HG03521 (cell line): Measurements from ENCODE around the gene MUC20.
"Not testable (repeated sequence)": the region's sequence is repeated elsewhere in the genome, so short reads cannot be mapped to it uniquely, and the experiment has no call there.

ENCODE experiments used
- ATAC-seq: cut with Tn5 transposase; IDR thresholded peaks from one replicate; pipeline ENCODE4 v1.9.1; 2021; ENCODE audit warnings: mild to moderate bottlenecking, moderate library complexity; ENCODE audit not compliant: unreplicated experiment

The MUC20 gene

DNA sequence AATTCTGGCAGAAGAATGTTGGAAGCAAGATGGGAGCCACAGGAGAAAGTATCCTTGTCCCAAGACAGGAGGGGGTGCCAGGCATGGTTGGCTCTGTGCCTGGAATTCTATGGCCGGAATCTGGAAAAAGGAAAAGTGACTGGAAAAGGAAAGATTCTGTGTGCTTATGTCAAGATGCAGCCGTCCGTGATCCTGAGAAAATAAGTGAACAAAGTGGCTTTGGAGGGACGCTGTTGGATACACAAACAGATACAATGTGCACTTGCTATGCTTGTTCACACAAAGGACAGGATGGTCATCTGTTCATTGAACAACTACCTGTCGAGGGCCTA lies 28.5 kb upstream of the MUC20 start:
- ATAC-seq: no peak

GRCh38 chr3:195692781-195693427 lies 27.9 kb upstream of the MUC20 start:
- ATAC-seq: no peak

GRCh38 chr3:195693428-195694216 lies 27.2 kb upstream of the MUC20 start:
- ATAC-seq: no peak

GRCh38 chr3:195694217-195695076 lies 26.3 kb upstream of the MUC20 start:
- not testable (repeated sequence) for ATAC-seq

DNA sequence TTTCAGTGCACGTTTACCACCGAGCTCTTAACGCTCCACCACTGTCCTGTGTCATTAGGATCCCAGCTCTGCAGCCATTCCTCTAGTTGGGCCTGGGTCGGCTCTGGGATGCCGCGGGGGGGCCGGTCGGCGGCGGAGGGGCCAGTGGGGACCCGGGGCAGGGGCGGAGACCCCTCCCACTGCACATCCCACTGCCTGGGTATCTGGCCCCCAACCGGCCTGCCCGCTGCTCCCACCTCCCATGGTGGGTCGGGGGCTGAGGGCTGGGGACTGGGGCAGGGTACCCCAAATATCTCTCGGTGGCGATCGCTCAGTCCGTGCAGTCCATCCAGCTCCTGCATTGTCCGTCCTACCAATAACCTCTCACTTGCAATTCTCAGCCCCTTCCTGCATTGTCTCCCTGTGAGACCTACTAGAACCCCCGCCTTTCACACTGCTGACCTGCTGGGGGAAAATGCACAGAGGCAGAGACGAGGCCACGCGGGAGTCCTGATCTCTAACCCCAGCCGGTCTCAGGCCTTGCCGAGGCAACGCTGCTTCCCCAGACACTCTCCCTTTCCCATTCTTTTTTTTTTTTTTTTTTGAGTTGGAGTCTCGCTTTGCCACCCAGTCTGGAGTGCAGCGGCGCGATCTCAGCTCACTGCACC lies 24.0 kb upstream of the MUC20 start:
- ATAC-seq: no peak

DNA sequence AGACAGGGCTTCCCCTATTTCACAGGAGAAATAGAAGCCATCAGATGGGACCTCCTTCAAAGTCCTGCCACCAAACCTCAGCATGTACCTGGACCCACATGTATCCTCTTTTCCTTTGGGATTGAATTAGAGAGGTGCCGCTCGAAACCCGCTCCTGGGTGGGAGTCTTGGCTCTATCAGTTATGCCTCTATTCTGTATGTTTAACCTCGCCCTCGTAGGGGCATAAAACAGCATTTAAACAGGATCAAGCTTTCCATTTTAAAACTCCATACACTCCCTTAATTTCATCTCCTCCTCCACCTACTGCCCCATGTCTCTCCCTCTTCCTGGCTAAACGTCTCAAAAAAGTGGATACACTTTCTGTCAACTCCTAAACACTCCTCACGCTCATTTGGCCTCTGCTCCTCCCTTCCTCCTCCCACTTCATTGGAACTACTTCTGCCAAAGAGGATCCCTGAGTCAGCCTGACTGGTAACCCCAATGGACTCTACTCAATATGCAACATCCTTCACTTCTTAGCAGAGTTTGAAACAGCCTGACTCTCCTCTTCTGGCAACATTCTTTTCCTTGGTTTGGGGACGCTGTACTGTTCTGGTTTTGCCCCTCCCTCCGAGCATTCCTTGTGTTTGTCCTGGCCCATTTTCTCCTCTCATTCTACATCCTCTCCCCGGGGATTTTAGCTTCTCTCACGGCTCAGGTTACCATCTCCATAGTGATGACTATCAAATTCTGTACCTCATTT lies 23.0 kb upstream of the MUC20 start:
- ATAC-seq: no peak

DNA sequence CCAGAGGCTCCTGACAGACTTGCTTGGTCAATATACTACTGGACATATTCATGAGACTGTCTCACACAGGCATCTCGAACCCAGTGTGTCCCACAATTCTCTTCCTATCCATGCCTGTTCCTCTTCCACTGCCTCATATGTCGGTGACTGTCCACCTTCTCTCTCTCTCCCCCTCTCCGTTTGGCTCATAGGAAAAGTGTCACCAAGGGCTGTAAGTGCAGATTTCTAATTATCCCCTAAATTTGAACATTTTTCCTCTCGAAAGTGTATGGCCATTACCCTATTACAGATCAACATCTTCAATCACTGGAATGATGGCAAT lies 22.5 kb upstream of the MUC20 start:
- ATAC-seq: no peak

DNA sequence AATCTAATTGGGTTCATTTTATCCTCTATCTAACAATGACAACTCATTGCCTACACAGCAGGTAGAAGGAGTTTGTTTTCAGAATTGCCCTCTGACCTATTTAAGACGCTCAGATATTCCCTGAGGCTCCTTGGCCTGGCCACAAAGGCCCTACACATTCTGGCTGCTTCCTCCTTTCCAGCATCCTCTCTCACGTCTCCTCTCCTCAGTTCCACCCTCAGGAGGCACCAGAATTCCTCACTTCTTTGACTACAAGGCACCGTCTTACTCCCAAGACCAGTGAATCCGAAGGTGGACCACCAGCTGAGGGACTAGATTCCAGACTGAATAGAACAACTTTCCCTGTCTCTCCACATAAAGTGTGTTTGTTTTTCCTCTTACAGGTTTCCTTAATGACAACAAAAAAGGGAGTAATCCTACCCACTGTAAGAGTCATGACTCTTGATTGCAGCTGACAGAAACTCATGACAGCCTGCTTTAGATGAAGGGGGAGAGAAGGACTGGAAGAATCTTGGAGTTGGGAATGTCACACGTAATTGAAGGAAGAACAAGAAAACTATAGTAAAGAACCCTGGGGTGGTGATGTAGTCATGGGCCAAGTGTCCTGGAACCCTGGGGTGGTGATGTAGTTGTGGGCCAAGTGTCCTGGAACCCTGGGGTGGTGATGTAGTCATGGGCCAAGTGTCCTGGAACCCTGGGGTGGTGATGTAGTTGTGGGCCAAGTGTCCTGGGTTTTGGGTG lies 22.0 kb upstream of the MUC20 start:
- no peak for ATAC-seq

GRCh38 chr3:195699388-195699771 lies 21.4 kb upstream of the MUC20 start:
- ATAC-seq: no peak

DNA sequence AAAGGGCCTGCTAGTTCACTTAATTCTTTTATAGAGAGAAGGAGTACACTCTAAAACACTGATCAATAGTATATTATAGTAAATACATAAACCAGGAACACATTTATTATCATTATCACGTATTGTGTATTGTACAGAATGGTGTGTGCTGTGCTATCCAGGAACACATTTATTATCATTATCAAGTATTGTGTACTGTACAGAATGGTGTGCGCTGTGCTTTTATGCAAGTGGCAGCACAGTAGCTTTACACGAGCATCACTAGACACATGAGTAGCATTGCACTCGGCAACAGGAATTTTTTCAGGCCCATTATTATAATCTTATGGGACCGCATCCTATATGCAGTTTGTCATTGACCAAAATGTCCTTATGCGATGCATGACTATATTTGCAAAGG lies 20.9 kb upstream of the MUC20 start:
- ATAC-seq: no peak

GRCh38 chr3:195700319-195700718 lies 20.5 kb upstream of the MUC20 start:
- ATAC-seq: no peak

DNA sequence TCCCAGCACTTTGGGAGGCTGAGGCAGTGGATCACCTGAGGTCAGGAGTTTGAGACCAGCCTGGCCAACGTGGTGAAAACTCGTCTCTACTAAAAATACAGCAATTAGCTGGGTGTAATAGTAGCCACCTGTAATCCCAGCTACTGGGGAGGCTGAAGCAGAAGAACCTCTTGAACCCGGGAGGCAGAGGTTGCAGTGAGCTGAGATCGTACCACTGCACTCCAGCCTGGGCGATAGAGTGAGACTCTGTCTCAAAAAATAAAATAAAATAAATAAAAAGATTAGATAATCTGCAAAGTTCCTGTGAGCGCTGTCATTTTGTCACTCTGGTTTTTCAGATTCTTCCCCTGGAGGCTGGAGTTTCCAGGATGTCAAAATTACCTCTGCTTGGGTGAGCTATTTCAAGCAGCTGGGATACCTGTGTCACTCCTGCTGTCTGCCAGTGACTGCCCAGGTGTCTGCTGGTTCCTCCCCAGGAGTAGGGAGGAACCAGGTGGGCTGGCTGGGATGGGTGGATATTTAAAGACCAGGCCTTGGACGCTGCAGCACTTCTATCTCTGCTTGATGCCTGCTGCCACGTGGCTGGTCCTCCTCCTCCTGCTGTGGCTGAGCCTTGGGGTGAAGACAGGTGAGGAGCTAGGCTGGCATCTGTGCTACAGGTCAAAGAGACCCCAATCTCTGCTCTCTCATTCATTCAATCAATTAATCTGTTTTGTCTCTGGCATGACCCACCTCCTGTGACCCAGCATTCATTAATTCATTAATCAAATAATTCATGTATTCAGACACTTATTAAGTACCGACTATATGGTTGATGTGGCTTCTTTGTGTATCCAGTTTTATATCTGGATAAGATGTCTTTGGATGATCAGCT lies 19.5 kb upstream of the MUC20 start:
- no peak for ATAC-seq

GRCh38 chr3:195703776-195704175 lies 17.0 kb upstream of the MUC20 start:
- ATAC-seq: no peak

DNA sequence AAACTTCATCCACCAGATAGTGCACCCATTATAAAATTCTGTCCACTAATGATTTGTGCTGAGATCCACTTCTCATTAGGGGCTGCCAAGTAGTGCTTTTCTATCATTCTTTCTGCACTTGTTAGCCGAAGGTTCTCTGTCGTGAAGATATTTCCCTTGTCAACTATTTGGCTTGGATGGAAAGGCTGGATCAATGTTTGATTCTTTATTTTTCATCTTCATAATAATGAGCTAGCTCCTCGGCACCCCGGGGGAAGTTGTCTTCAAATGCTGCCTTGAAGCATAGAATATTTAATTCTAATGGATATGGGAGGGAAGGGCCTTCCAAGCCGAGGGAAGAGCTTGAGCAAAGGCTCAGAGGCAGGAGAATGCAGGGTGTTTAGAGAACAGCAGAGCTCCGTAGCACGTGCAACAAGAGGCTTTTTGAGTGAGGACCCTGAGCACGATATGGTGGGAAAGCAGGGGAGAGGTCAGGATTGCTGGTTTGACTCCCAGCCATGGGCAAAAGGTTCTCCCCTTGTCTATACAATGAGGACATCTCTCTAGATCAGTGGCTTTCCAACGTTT lies 16.3 kb upstream of the MUC20 start:
- no peak for ATAC-seq

DNA sequence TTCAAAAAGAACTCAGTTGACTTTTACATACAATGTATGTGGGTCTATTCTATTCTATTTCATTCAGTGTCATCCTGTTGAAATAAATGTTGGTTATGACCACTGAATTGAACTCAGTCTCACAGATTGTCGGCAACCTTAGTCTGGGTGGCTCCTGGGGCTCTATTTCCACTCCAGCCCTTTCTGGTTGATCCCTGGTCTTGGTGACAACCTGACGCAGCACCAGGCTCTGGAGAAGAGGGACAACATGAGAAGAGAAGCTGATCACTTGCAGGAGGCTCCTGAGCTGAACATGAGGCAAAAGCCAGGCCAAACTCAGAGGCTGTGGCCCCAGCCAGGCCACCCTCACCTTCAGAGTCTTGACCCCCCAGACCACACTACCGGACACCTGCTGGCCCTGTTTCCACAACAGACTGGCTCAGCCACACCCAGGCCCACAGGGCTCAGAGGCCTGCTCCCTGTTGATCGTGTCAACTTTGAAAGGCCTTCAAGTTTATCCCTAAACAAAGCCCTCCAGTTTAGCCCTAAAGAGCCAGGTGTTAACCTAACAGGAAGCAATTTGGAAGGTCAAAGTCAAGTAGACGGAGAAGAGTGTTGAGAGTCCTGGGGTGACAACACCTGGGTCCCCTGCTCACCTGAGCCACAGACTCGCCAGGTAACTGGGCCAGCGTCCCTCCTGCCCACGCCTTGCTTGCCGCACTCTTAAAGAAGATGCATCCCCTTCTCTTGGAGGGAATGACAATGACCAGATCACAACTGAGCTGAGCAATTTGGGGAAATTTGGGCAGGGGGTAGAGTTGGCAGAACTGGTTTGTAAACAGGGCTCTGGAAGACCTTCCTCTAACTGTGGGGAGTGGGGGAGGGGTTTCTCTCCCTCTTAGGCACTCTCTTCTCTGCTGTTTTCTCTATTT lies 15.4 kb upstream of the MUC20 start:
- no peak for ATAC-seq

- no peak for ATAC-seq
Observed at GRCh38 chr3:195708061-195708460, 12.7 kb upstream of the MUC20 start.

- ATAC-seq: no peak
Observed at GRCh38 chr3:195708626-195709481, 11.9 kb upstream of the MUC20 start.
